Natural killer cell (primary cell): ENCODE measurements around the gene AATF. TPM values are rescaled to one million over a fixed set of nuclear protein-coding genes. Genes with fewer than 3 reads are reported as not detected.

Experiments
- ATAC-seq, 3 donors: fragments of 150-1000 bp in 2 of 3; fragments of 200-7000 bp in 1 of 3; cut with Tn5 transposase; 1 replicate in 1 of 3; 2 replicates in 2 of 3; pipeline ENCODE4 v1.10.0; 2021; ENCODE audit warnings: mild to moderate bottlenecking in 2 of 3, moderate library complexity in 2 of 3
- DNase-seq, 2 donors: peaks; one replicate each; pipeline versions ENCODE4 v3.0.0 to v3.0.0-alpha.2; 2013 to 2021; ENCODE audit warnings: mixed read lengths in 1 of 2
- H3K27ac ChIP-seq: one replicate; pipeline ENCODE4 v1.5.1; 2013; ENCODE audit warnings: mild to moderate bottlenecking, low read length
- H3K27me3 ChIP-seq: one replicate; pipeline ENCODE4 v1.6.1; 2013; ENCODE audit warnings: low read length; ENCODE audit not compliant: control insufficient read depth, insufficient read depth
- H3K36me3 ChIP-seq: one replicate; pipeline ENCODE4 v1.6.1; 2013; ENCODE audit warnings: low read length; ENCODE audit not compliant: control insufficient read depth, insufficient read depth
- H3K4me1 ChIP-seq: one replicate; pipeline ENCODE4 v1.6.1; 2013; ENCODE audit warnings: low read length; ENCODE audit not compliant: control insufficient read depth, insufficient read depth
- H3K4me3 ChIP-seq: one replicate; pipeline ENCODE4 v1.5.1; 2013; ENCODE audit warnings: low read length
- H3K9me3 ChIP-seq: one replicate; pipeline ENCODE4 v1.6.1; 2013; ENCODE audit warnings: low read length; ENCODE audit not compliant: control insufficient read depth, insufficient read depth
- H3K27ac Mint-ChIP-seq, 2 donors: one replicate each; pipeline ENCODE4 v1.8.0; 2022; ENCODE audit warnings: mild to moderate bottlenecking in 2 of 2, mixed read lengths in 2 of 2, moderate library complexity in 1 of 2
- H3K27me3 Mint-ChIP-seq, 2 donors: one replicate each; pipeline ENCODE4 v1.8.0; 2022; ENCODE audit warnings: low read depth in 2 of 2, mixed read lengths in 2 of 2
- H3K36me3 Mint-ChIP-seq: one replicate; pipeline ENCODE4 v1.8.0; 2022; ENCODE audit warnings: mixed read lengths
- H3K4me1 Mint-ChIP-seq, 2 donors: one replicate each; pipeline ENCODE4 v1.8.0; 2022; ENCODE audit warnings: mixed read lengths in 2 of 2
- H3K4me3 Mint-ChIP-seq: one replicate; pipeline ENCODE4 v1.8.0; 2022; ENCODE audit warnings: mild to moderate bottlenecking, moderate library complexity, mixed read lengths
- H3K9me3 Mint-ChIP-seq, 2 donors: one replicate each; pipeline ENCODE4 v1.8.0; 2022; ENCODE audit warnings: mixed read lengths in 2 of 2
- CTCF ChIP-seq: fragments of 200-600 bp; IDR thresholded peaks from one replicate; pipeline ENCODE4 v1.8.0; 2022; ENCODE audit warnings: antibody characterized with exemption
- WGBS: methylation state at CpG from one replicate; pipeline ENCODE4 v1.1.7; 2013; ENCODE audit warnings: missing lambda C conversion rate; ENCODE audit not compliant: insufficient coverage; 5-methylcytosine and 5-hydroxymethylcytosine counted together
- intact Hi-C: fragments of 100-400 bp; cut with micrococcal nuclease; formaldehyde crosslinking; loops from one replicate; pipeline ENCODE4 v1.14.2; 2022
- total RNA-seq, 4 donors: library from RNA; stranded (reverse); fragments of 120-200 nt in 1 of 4; gene quantifications; one replicate each; pipeline versions ENCODE4 v1.2.3 to v1.2.4, GENCODE V29; 2013 to 2022

Gene AATF
- total RNA-seq, 3 donors from 2014 or later (not counting 1 experiment from before 2014, with no cell fraction given), result 60.1 to 67.2 (median 63.2) TPM

DNA sequence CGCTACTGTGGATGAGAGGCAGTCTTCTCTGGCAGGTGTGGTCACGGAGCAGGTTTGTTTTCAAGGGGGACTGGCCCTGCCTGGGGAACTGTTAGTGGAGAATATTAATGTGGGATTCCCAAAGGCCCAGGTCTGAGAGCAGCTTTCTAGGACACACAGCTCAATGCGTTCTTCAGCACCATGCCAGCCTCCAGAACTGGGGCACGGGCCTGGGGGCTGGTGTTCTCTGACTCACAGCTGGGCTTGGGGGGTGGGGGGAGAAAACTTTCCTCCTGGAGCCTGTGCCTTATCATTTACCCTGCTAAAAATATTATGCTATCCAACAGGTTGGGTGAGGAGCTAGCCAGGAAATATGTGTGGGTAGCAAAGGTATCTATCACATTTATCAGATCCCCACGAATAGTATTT lies 24.9 kb upstream of the AATF start:
- 100% methylated on average over 4 of the region's 5 CpGs for WGBS
- Histone ChIP-seq H3K9me3 (no peaks in the 10 kb centered on the region), H3K27me3 (peaks cover 23% of the 10 kb centered on the region), H3K4me3 (no peak overlapping the region), H3K36me3 (no peaks in the 10 kb centered on the region), H3K27ac (no peak overlapping the region), H3K4me1 (peaks cover 12% of the 10 kb centered on the region)
- Mint-ChIP-seq H3K9me3 (no peaks in the 10 kb centered on the region), H3K27ac (no peak overlapping the region), H3K4me1 (peaks cover 8 to 11% of the 10 kb centered on the region in 2 donors), H3K27me3 (peaks cover 47 to 65% of the 10 kb centered on the region in 2 donors), H3K36me3 (no peaks in the 10 kb centered on the region), H3K4me3 (no peak overlapping the region)
- ATAC-seq (no peak), DNase-seq (no peak)
- intact Hi-C loops, result no loop called here
- no peak for TF ChIP-seq CTCF

- H3K27me3 ChIP-seq, result peaks cover 36% of the 10 kb centered on the region
- H3K4me1 Mint-ChIP-seq, result peaks cover 11 to 12% of the 10 kb centered on the region in 2 donors
- peaks cover 12% of the 10 kb centered on the region for H3K4me1 ChIP-seq
- intact Hi-C loops, result no loop called here
- DNase-seq (no peak), ATAC-seq (no peak)
- no peaks in the 10 kb centered on the region for H3K9me3 ChIP-seq
- H3K9me3 Mint-ChIP-seq, result no peaks in the 10 kb centered on the region
- no peak overlapping the region for H3K4me3 ChIP-seq
- H3K36me3 Mint-ChIP-seq, result no peaks in the 10 kb centered on the region
- H3K4me3 Mint-ChIP-seq, result no peak overlapping the region
- peaks cover 59 to 66% of the 10 kb centered on the region in 2 donors for H3K27me3 Mint-ChIP-seq
- TF ChIP-seq CTCF, result no peak
- no peak overlapping the region for H3K27ac ChIP-seq
- no peak overlapping the region for H3K27ac Mint-ChIP-seq
- no CpG with 5 or more reads among the region's 3 CpGs for WGBS
- H3K36me3 ChIP-seq, result no peaks in the 10 kb centered on the region
These were observed 22.5 kb upstream of the AATF start for GRCh38 chr17:36926226-36926625.

- H3K27me3 ChIP-seq, result peaks cover 41% of the 10 kb centered on the region
- Mint-ChIP-seq H3K9me3 (no peaks in the 10 kb centered on the region), H3K36me3 (no peaks in the 10 kb centered on the region), H3K4me3 (no peak overlapping the region), H3K27ac (no peak overlapping the region), H3K4me1 (peaks cover 13 to 15% of the 10 kb centered on the region in 2 donors), H3K27me3 (peaks cover 60 to 66% of the 10 kb centered on the region in 2 donors)
- H3K27ac ChIP-seq, result no peak overlapping the region
- intact Hi-C loops, result no loop called here
- H3K4me3 ChIP-seq, result no peak overlapping the region
- no peaks in the 10 kb centered on the region for H3K36me3 ChIP-seq
- peaks cover 13% of the 10 kb centered on the region for H3K4me1 ChIP-seq
- no peak for ATAC-seq
- no peak for TF ChIP-seq CTCF
- 83% methylated on average over 2 of the region's 2 CpGs for WGBS
- H3K9me3 ChIP-seq, result no peaks in the 10 kb centered on the region
- no peak for DNase-seq
These were observed 22.1 kb upstream of the AATF start for GRCh38 chr17:36926701-36927100.
